ENCODE measurements around the gene DYNC1I1. TPM values are rescaled to one million over a fixed set of nuclear protein-coding genes. Genes with fewer than 3 reads are reported as not detected.

The DYNC1I1 gene
- total and polyA plus RNA-seq, 2 of the 4 experiments (the other 2 are of a cell fraction): under 0.01 to 0.15 TPM

DNA sequence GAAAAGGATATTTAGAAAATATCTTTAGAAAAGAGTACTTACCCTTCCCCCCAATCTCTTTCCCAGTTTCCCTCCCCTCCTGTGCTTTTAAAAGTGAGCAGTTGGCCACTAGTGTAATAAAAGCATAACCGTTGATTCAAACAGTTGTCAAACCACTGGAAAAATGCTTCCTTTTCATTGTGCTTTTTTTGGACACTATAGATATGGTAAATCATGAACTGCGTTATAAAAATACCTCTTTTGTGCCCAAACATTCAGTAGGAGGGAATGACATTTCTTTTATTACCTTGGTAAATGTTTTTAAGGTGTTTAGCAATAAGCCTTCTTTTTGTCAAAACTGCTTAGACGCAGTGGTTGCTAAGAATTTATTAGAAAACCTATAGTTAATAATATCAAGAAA is 317.2 kb downstream of the DYNC1I1 start:
- no peak overlapping the region for H2BK20ac ChIP-seq (ENCODE audit: low read depth, low read length)
- H3K36me3 ChIP-seq (ENCODE audit: control insufficient read depth, insufficient read depth, low read length): no peaks in the 10 kb centered on the region
- intact Hi-C loops (cut with micrococcal nuclease): no loop called here
- H4K8ac ChIP-seq (ENCODE audit: low read depth in 2 of 2, low read length in 2 of 2): no peak overlapping the region
- H3K79me1 ChIP-seq (ENCODE audit: low read depth in 1 of 2, low read length in 2 of 2): no peaks in the 10 kb centered on the region
- dilution Hi-C loops (cut with HindIII; ENCODE audit: low sequenced_read_pairs, unreplicated experiment): no loop called here
- H3K18ac ChIP-seq (ENCODE audit: low read depth, low read length): no peak overlapping the region
- H3K4me2 ChIP-seq (ENCODE audit: low read depth, low read length): no peak overlapping the region
- H2AK5ac ChIP-seq (ENCODE audit: low read depth, low read length): no peak overlapping the region
- no peak overlapping the region for H2BK15ac ChIP-seq (ENCODE audit: low read depth, low read length)
- CTCF ChIA-PET: no interaction called here
- H3K9me1 ChIP-seq (ENCODE audit: insufficient read depth, low read length): peaks cover 3% of the 10 kb centered on the region; the same call in 1 of the 2 replicates
- H4K5ac ChIP-seq (ENCODE audit: low read depth, low read length): no peak overlapping the region
- no peaks in the 10 kb centered on the region for H4K20me1 ChIP-seq (ENCODE audit: insufficient read depth, low read length)
- no TSS peak for BruUV-seq (replicated peaks)
- no peaks in the 10 kb centered on the region for H3K27me3 ChIP-seq (ENCODE audit: control insufficient read depth, insufficient read depth, low read length)
- DNase-seq (no peak), ATAC-seq (ENCODE audit: low read depth) (no peak)
- in situ Hi-C loops (cut with MboI; ENCODE audit: low sequenced_read_pairs): no loop called here
- no peaks in the 10 kb centered on the region for H3K9me3 ChIP-seq (ENCODE audit: control insufficient read depth, insufficient read depth, low read length)
- H2AFZ ChIP-seq (replicated peaks; ENCODE audit: low read length, poor library complexity): no peak overlapping the region
- H3K14ac ChIP-seq (replicated peaks; ENCODE audit: low read depth, low read length): no peak overlapping the region
- no peak overlapping the region for H3K27ac ChIP-seq (ENCODE audit: insufficient read depth, low read length)
- no CpG with 5 or more reads among the region's 3 CpGs for WGBS, 2 experiments (ENCODE audit: extremely low coverage in 2 of 2, insufficient read length in 1 of 2)
- POLR2A ChIA-PET (ENCODE audit: unreplicated experiment): no interaction called here
- H2AK9ac ChIP-seq (replicated peaks; ENCODE audit: low read depth, low read length, poor library complexity): no peak overlapping the region
- H3K56ac ChIP-seq (ENCODE audit: extremely low read depth, insufficient read depth, low read length): no peak overlapping the region
- H3K9ac ChIP-seq (ENCODE audit: low read depth, low read length): no peak overlapping the region
- H3K4me1 ChIP-seq (ENCODE audit: control insufficient read depth, insufficient read depth, low read length): peaks cover 3% of the 10 kb centered on the region
- no peak overlapping the region for H4K91ac ChIP-seq (ENCODE audit: insufficient read depth, low read depth, low read length)
- no peak overlapping the region for H3K23ac ChIP-seq (ENCODE audit: low read depth, low read length)
- H2BK120ac ChIP-seq (ENCODE audit: low read depth, low read length): no peak overlapping the region
- H3K4me3 ChIP-seq (ENCODE audit: insufficient read depth, low read depth, low read length): no peak overlapping the region
- no peak overlapping the region for H2BK5ac ChIP-seq (ENCODE audit: low read depth, low read length, poor library complexity, severe bottlenecking)
- H3K4ac ChIP-seq (ENCODE audit: low read depth, low read length): no peak overlapping the region
- TF ChIP-seq, protein P1, sequence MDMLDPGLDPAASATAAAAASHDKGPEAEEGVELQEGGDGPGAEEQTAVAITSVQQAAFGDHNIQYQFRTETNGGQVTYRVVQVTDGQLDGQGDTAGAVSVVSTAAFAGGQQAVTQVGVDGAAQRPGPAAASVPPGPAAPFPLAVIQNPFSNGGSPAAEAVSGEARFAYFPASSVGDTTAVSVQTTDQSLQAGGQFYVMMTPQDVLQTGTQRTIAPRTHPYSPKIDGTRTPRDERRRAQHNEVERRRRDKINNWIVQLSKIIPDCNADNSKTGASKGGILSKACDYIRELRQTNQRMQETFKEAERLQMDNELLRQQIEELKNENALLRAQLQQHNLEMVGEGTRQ (IDR thresholded peaks at IDR 0.05; ENCODE audit: low read depth, low read length): no peak
- TF ChIP-seq ELK1 (IDR thresholded peaks at IDR 0.05; ENCODE audit: borderline replicate concordance, low read depth, low read length) (no peak), RFX5 (IDR thresholded peaks at IDR 0.05; ENCODE audit: low read depth, low read length) (no peak), SMC3 (IDR thresholded peaks at IDR 0.05; ENCODE audit: low read depth, low read length) (no peak), MAFK (IDR thresholded peaks at IDR 0.05; ENCODE audit: low read depth, low read length) (no peak), RCOR1 (IDR thresholded peaks at IDR 0.05; ENCODE audit: insufficient replicate concordance, low read length) (no peak), MAZ (IDR thresholded peaks at IDR 0.05; ENCODE audit: borderline replicate concordance, low read depth, low read length) (no peak), POLR2A (IDR thresholded peaks at IDR 0.05; ENCODE audit: low read depth, low read length) (no peak), RAD21 (IDR thresholded peaks at IDR 0.05; ENCODE audit: low read length) (no peak), CEBPB (IDR thresholded peaks at IDR 0.05; ENCODE audit: low read depth, low read length) (no peak), CHD1 (IDR thresholded peaks at IDR 0.05; ENCODE audit: low read depth, low read length) (no peak), FOS (IDR thresholded peaks at IDR 0.05; ENCODE audit: low read depth, low read length) (no peak), MXI1 (IDR thresholded peaks at IDR 0.05; ENCODE audit: borderline replicate concordance, low read depth, low read length) (no peak), BHLHE40 (IDR thresholded peaks at IDR 0.05; ENCODE audit: low read depth, low read length) (no peak), CTCF (conservative IDR thresholded peaks at IDR 0.05; ENCODE audit: low read depth, low read length) (no peak)
